ENCODE measurements around the gene LARP4B. TPM values are rescaled to one million over a fixed set of nuclear protein-coding genes. Genes with fewer than 3 reads are reported as not detected.

The LARP4B gene
- total and polyA plus RNA-seq, 2 donors (not counting 3 experiments of a cell fraction or from before 2014, with no cell fraction given) = 27.4 to 101 TPM

- H3K27me3 ChIP-seq (ENCODE audit: control insufficient read depth in 2 of 2, insufficient read depth in 2 of 2, low read length in 2 of 2) = no peaks in the 10 kb centered on the region
- TF ChIP-seq MAX (IDR thresholded peaks at IDR 0.05; ENCODE audit: insufficient read depth, insufficient read length) = no peak
- no peak for TF ChIP-seq POLR2AphosphoS5 (IDR thresholded peaks at IDR 0.05; ENCODE audit: insufficient read depth, low read depth, low read length)
- TF ChIP-seq FOS (IDR thresholded peaks at IDR 0.05; ENCODE audit: borderline replicate concordance, insufficient read depth, low read length) = no peak
- no peak for TF ChIP-seq CTCF (IDR thresholded peaks at IDR 0.05; ENCODE audit: extremely low read depth in 1 of 2, insufficient read depth in 1 of 2, low read depth in 1 of 2, low read length in 2 of 2)
- no peak for TF ChIP-seq POLR2A (IDR thresholded peaks at IDR 0.05; ENCODE audit: low read depth, low read length)
- H3K4me3 ChIP-seq (replicated peaks in 1 of 3; ENCODE audit: insufficient read depth in 1 of 3, low read depth in 1 of 3, low read length in 3 of 3) = no peak overlapping the region
- peaks cover 11% of the 10 kb centered on the region for H4K20me1 ChIP-seq (replicated peaks; ENCODE audit: control insufficient read depth, extremely low read depth, insufficient read depth, low read length)
- dilution Hi-C loops (cut with MboI; ENCODE audit: extremely low pct_ligation_motif_present, low sequenced_read_pairs) (no loop called here), intact Hi-C loops (cut with micrococcal nuclease) (no loop called here)
- BruUV-seq (replicated peaks) = no TSS peak
- DNase-seq (ENCODE audit: low read depth, low spot score) (no peak), FAIRE-seq (no peak)
- H3K79me2 ChIP-seq (ENCODE audit: control insufficient read depth, insufficient read depth, low read length) = peaks cover 88% of the 10 kb centered on the region
- no peaks in the 10 kb centered on the region for H3K9me1 ChIP-seq (replicated peaks; ENCODE audit: control insufficient read depth, extremely low read depth, insufficient read depth, low read length)
- ChIA-PET POLR2A (interaction anchor here (0.7 kb wide), 1 partner anchor 80 kb away, joined by 6 read pairs; no protein-coding TSS in a partner anchor), CTCF (no interaction called here)
- H3K4me1 ChIP-seq (ENCODE audit: control insufficient read depth, extremely low read depth, insufficient read depth, low read length) = no peaks in the 10 kb centered on the region
- no peak overlapping the region for H2AFZ ChIP-seq (ENCODE audit: low read depth, low read length)
- H3K36me3 ChIP-seq (ENCODE audit: control insufficient read depth in 2 of 2, extremely low read depth in 1 of 2, insufficient read depth in 2 of 2, low read length in 2 of 2) = peaks cover 0 to 5% of the 10 kb centered on the region in 2 experiments
- H3K9me3 ChIP-seq (replicated peaks; ENCODE audit: control insufficient read depth, insufficient read depth, low read length) = no peaks in the 10 kb centered on the region
- H3K4me2 ChIP-seq (ENCODE audit: insufficient read depth, low read length) = no peak overlapping the region
- H3K27ac ChIP-seq (ENCODE audit: insufficient read depth, low read depth, low read length) = no peak overlapping the region
- H3K9ac ChIP-seq (replicated peaks; ENCODE audit: extremely low read depth, insufficient read depth, low read length) = no peak overlapping the region
These were observed 34.5 kb downstream of the LARP4B start for GRCh38 chr10:896982-897381.

- TF ChIP-seq CTCF (IDR thresholded peaks at IDR 0.05; ENCODE audit: extremely low read depth in 1 of 2, insufficient read depth in 1 of 2, low read depth in 1 of 2, low read length in 2 of 2) = no peak
- TF ChIP-seq MYC (IDR thresholded peaks at IDR 0.05; ENCODE audit: low read depth, low read length) = no peak
- TF ChIP-seq POLR2AphosphoS5 (IDR thresholded peaks at IDR 0.05; ENCODE audit: insufficient read depth, low read depth, low read length) = no peak
- no peak for TF ChIP-seq JUN (IDR thresholded peaks at IDR 0.05; ENCODE audit: borderline replicate concordance, insufficient read depth, insufficient read length, low read depth)
- no peak for TF ChIP-seq FOS (IDR thresholded peaks at IDR 0.05; ENCODE audit: borderline replicate concordance, insufficient read depth, low read length)
- TF ChIP-seq EZH2 (IDR thresholded peaks at IDR 0.05; ENCODE audit: borderline replicate concordance, low read depth, low read length, severe bottlenecking) = no peak
- TF ChIP-seq GATA2 (IDR thresholded peaks at IDR 0.05; ENCODE audit: insufficient read depth, insufficient read length, low read depth, low read length) = no peak
- no peak for TF ChIP-seq POLR2A (IDR thresholded peaks at IDR 0.05; ENCODE audit: low read depth, low read length)
- TF ChIP-seq MAX (IDR thresholded peaks at IDR 0.05; ENCODE audit: insufficient read depth, insufficient read length) = no peak
- Histone ChIP-seq H3K36me3 (ENCODE audit: control insufficient read depth in 2 of 2, extremely low read depth in 1 of 2, insufficient read depth in 2 of 2, low read length in 2 of 2) (peaks cover 0 to 5% of the 10 kb centered on the region in 2 experiments), H3K9ac (replicated peaks; ENCODE audit: extremely low read depth, insufficient read depth, low read length) (no peak overlapping the region), H3K27ac (ENCODE audit: insufficient read depth, low read depth, low read length) (no peak overlapping the region), H2AFZ (ENCODE audit: low read depth, low read length) (no peak overlapping the region), H3K27me3 (ENCODE audit: control insufficient read depth in 2 of 2, insufficient read depth in 2 of 2, low read length in 2 of 2) (no peaks in the 10 kb centered on the region), H3K9me1 (replicated peaks; ENCODE audit: control insufficient read depth, extremely low read depth, insufficient read depth, low read length) (no peaks in the 10 kb centered on the region), H3K4me3 (replicated peaks in 1 of 3; ENCODE audit: insufficient read depth in 1 of 3, low read depth in 1 of 3, low read length in 3 of 3) (no peak overlapping the region), H3K4me1 (ENCODE audit: control insufficient read depth, extremely low read depth, insufficient read depth, low read length) (no peaks in the 10 kb centered on the region), H4K20me1 (replicated peaks; ENCODE audit: control insufficient read depth, extremely low read depth, insufficient read depth, low read length) (peaks cover 12% of the 10 kb centered on the region), H3K79me2 (ENCODE audit: control insufficient read depth, insufficient read depth, low read length) (peaks cover 90% of the 10 kb centered on the region), H3K4me2 (ENCODE audit: insufficient read depth, low read length) (no peak overlapping the region), H3K9me3 (replicated peaks; ENCODE audit: control insufficient read depth, insufficient read depth, low read length) (no peaks in the 10 kb centered on the region)
- intact Hi-C loops (cut with micrococcal nuclease) = no loop called here
- dilution Hi-C loops (cut with MboI; ENCODE audit: extremely low pct_ligation_motif_present, low sequenced_read_pairs) = no loop called here
- DNase-seq (ENCODE audit: low read depth, low spot score) = no peak
- POLR2A ChIA-PET = no interaction called here
- no TSS peak for BruUV-seq (replicated peaks)
- CTCF ChIA-PET = no interaction called here
- no peak for FAIRE-seq
These were observed 36.2 kb downstream of the LARP4B start for GRCh38 chr10:895324-895723.

All from endothelial cell of umbilical vein (primary cell).